GM04504 (cell line): Measurements from ENCODE around the gene BANP.
"Not testable (repeated sequence)": the region's sequence is repeated elsewhere in the genome, so short reads cannot be mapped to it uniquely, and the experiment has no call there.

Experiments
- DNase-seq: peaks from one replicate; pipeline ENCODE4 v3.0.0-alpha.2; 2012; ENCODE audit warnings: low read depth

Gene BANP

GRCh38 chr16:88103581-88104188 is 152.5 kb downstream of the BANP start:
- no peak for DNase-seq

GRCh38 chr16:88104363-88104762 is 153.1 kb downstream of the BANP start:
- DNase-seq, result not testable (repeated sequence)

- DNase-seq, result not testable (repeated sequence)
Measured at GRCh38 chr16:88105574-88106140, 154.4 kb downstream of the BANP start.

GRCh38 chr16:88106566-88106965 is 155.3 kb downstream of the BANP start:
- not testable (repeated sequence) for DNase-seq

- no peak for DNase-seq
Measured at GRCh38 chr16:88108762-88109161, 157.5 kb downstream of the BANP start.

GRCh38 chr16:88109726-88110621 is 158.7 kb downstream of the BANP start:
- DNase-seq, result not testable (repeated sequence)

GRCh38 chr16:88110875-88111494 is 159.8 kb downstream of the BANP start:
- not testable (repeated sequence) for DNase-seq

- DNase-seq, result not testable (repeated sequence)
Measured at GRCh38 chr16:88111976-88112375, 160.7 kb downstream of the BANP start.

- no peak for DNase-seq
Measured at GRCh38 chr16:88113545-88114045, 162.4 kb downstream of the BANP start.

- not testable (repeated sequence) for DNase-seq
Measured at GRCh38 chr16:88114541-88115228, 163.5 kb downstream of the BANP start.

- no peak for DNase-seq
Measured at GRCh38 chr16:88116121-88116520, 164.9 kb downstream of the BANP start.

- no peak for DNase-seq
Measured at GRCh38 chr16:88117476-88117868, 166.2 kb downstream of the BANP start.

- no peak for DNase-seq
Measured at GRCh38 chr16:88118376-88118775, 167.1 kb downstream of the BANP start.

GRCh38 chr16:88118852-88119741 is 167.9 kb downstream of the BANP start:
- peak; percentile 87 for DNase-seq

- DNase-seq, result not testable (repeated sequence)
Measured at GRCh38 chr16:88119881-88120751, 168.9 kb downstream of the BANP start.

GRCh38 chr16:88120812-88121211 is 169.6 kb downstream of the BANP start:
- DNase-seq, result no peak

GRCh38 chr16:88121391-88121790 is 170.2 kb downstream of the BANP start:
- DNase-seq, result not testable (repeated sequence)

GRCh38 chr16:88121886-88122580 is 170.8 kb downstream of the BANP start:
- no peak for DNase-seq
